Mammary epithelial cell (primary cell): ENCODE data around the gene DNMT1.

ENCODE experiments used
- CTCF ChIP-seq, 2 donors: IDR thresholded peaks in 1 of 2; conservative IDR thresholded peaks in 1 of 2; 2 replicates each; pipeline ENCODE4 v1.5.1; 2011 to 2012; ENCODE audit warnings: inconsistent platforms in 2 of 2, low read length in 2 of 2, mild to moderate bottlenecking in 2 of 2, control low read depth in 1 of 2, low read depth in 1 of 2; ENCODE audit not compliant: insufficient read depth in 1 of 2; ENCODE audit errors: extremely low read depth in 1 of 2
- EZH2 ChIP-seq: IDR thresholded peaks from 2 replicates; pipeline ENCODE4 v1.6.1; 2012; ENCODE audit warnings: low read length, inconsistent platforms, borderline replicate concordance

- TF ChIP-seq CTCF (conservative IDR thresholded peaks at IDR 0.05 in 1 of 2, IDR thresholded peaks at IDR 0.05 in 1 of 2; ENCODE audit: extremely low read depth in 1 of 2, insufficient read depth in 1 of 2, low read depth in 1 of 2, low read length in 2 of 2) (no peak), EZH2 (no peak)
Observed at GRCh38 chr19:10203686-10204085, 8.9 kb upstream of the DNMT1 start.
